ENCODE data around the gene RBFOX2.
A peak's percentile ranks its signal among the peaks of the same experiment; 100 is the strongest.
"Not testable (repeated sequence)": the region's sequence is repeated elsewhere in the genome, so short reads cannot be mapped to it uniquely, and the experiment has no call there.

Gene RBFOX2

GRCh38 chr22:35727436-35727835 lies 301.2 kb downstream of the RBFOX2 start:
- no peak for DNase-seq

DNA sequence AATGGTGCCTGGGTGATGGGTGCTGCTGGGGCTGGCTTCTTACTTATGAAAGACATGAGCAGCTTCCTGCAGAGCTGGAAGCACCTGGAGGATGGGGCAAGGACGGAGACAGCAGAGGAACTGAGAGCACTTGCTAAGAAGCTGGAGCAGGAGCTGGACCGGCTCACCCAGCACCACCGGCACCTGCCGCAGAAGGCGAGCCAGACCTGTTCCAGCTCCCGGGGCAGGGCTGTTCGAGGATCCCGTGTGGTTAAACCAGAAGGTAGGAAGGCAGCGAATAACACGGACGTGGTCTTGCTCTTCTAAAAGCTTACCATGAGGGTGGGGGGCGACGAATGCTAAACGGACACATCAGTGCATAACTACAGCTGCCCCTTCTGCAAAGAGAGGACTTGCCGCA lies 301.7 kb downstream of the RBFOX2 start:
- peak; percentile 25 for DNase-seq

GRCh38 chr22:35726398-35726797 lies 302.2 kb downstream of the RBFOX2 start:
- no peak for DNase-seq

DNA sequence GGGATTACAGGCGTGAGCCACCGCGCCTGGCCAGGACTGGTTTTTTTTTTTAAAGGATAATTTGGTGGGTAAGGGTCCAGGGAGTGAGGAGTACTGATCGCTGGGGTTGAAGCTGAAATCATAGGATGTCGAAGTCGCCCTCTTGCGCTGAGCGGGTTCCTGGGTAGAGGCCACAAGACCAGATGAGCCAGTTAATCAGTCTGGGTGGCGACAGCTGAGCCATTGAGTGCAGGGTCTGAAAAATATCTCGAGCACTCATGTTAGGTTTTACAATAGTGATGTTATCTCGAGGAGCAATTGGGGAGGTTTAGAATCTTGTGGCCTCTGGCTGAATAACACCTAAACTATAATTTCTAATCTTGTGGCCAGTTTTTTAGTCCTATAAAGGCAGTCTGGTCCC lies 303.1 kb downstream of the RBFOX2 start:
- DNase-seq: no peak

DNA sequence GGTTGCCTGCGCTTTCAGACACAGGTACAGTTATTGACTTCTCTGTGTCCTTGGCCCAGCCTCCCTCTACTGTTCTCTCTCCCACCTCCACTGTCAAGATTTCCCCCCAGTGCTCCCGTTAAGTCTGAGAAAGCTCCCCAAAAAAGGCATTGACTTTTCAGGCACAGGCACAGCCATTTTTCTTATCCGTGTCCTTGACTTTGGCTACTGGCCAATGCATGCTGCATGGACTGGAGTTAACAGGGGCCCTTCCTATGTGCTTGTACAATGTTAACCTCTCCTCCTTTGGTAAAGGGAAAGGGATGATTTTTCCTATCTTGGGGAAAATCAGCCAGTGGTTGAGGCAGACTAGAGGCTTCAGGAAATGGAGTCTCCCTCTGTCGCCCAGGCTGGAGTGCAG lies 306.7 kb downstream of the RBFOX2 start:
- DNase-seq: no peak

DNA sequence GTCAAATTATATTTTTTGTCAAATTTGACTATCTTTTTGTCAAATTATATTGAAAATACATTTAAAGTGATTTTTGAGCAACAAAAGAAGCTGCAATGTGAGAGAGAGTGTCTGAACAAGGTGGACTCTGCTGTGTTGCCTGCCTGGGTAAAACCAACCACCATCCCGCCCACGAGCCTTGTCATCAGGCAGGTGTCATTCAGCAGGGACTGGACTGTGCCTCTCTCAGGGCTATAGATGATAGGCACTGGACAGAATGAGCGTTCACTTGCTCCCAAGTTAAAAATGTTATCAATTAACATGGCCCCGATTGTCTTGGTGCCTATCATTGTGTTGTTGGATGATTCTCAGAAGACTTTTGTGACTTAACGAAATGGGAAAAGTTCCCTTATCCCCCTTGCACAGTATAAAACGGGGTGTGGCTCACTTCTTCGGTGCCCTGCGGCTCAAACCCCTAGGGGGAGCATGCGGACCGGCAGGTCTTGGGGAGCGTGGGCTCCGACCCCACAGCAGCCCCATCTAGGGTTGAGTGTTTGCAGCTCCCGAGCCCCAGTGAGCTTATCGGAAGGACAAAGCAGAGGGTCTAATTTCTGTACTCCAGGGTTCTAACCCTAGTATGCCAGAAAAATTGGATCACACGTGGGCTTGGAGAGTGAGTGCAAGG lies 309.3 kb downstream of the RBFOX2 start:
- no peak for DNase-seq

GRCh38 chr22:35717572-35717971 lies 311.1 kb downstream of the RBFOX2 start, which contains the start of gene APOL5:
APOL5 (plus strand) TSS chr22:35717872; CDS start chr22:35717872, 0 bp downstream.
- no peak for DNase-seq

DNA sequence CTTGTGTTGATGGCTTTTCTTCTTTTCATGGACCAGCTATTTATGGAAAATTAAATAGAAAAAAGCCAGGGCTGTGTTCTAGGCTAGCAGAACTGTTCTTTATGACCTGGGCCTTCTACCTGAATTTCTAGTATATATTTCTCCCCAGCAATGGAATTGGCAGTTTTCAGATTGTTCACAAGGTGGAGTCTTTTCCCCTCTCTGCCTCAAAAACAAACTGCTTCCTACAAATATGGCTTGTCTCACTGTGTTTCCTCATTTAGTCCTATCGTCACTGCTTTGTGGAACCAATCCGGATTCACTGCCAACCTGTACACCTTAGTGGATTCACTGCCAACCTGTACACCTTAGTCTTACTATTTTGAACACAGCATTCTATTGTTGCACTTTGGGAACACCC lies 316.0 kb downstream of the RBFOX2 start:
- DNase-seq: no peak

DNA sequence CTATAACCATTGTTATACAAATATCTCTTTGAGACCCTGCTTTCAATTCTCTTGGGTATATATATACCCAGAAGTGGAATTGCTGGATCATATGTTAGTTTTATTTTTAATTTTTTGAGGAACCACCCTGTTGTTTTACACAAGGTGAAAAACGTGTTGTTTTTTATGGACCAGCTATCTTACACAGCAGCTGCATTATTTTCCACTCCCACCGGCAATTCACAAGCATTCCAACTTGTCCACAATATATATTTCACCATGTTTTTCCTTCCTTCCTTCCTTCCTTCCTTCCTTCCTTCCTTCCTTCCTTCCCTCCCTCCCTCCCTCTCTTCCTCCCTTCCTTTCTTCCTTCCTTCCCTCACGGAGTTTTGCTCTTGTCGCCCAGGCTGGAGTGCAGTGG lies 317.3 kb downstream of the RBFOX2 start:
- no peak for DNase-seq

GRCh38 chr22:35708917-35709316 lies 319.7 kb downstream of the RBFOX2 start:
- no peak for DNase-seq

DNA sequence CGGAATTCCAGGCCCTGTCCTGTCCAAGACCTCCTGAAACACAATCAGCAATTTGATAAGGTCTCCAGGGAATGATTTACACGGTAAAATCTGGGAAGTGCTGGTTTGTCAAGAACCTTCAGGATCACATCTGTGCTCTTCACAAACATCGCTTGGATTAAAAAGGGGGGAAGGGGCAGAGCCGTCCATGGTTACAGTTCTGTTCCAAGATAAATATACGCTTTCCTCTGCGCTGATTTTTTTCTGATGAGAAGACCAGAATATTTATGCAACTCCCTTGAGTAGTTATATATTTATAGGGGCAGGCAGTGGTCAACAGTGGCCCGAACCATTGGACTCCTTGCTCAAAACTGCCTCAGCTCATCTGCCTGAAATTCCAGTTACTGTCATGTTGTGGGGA lies 320.2 kb downstream of the RBFOX2 start:
- DNase-seq: no peak

- DNase-seq: no peak
Observed at GRCh38 chr22:35705141-35705540, 323.5 kb downstream of the RBFOX2 start.

GRCh38 chr22:35703861-35704584 lies 324.6 kb downstream of the RBFOX2 start:
- no peak for DNase-seq

GRCh38 chr22:35699852-35700251 lies 328.8 kb downstream of the RBFOX2 start:
- DNase-seq: not testable (repeated sequence)

DNA sequence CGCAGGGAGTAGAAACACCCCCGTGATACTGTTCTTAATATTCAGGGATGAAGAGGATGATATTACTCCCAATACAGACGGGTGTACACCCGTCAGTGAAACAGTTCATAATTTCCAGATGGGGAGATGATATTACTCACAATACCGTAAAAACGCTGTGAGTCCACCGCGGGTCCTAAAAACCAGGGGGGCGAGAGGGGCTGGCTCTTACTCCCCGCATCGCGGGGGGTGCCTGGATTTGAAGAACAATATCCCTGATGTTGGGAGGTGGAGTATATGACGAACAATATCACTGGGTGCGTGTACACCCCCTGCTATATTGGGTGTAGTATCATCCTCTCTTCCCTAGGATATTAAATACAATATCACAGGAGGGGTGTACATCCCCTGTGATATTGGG lies 331.5 kb downstream of the RBFOX2 start:
- DNase-seq: no peak

- DNase-seq: no peak
Observed at GRCh38 chr22:35695202-35695601, 333.4 kb downstream of the RBFOX2 start.

- DNase-seq: no peak
Observed at GRCh38 chr22:35690001-35690400, 338.6 kb downstream of the RBFOX2 start.

DNA sequence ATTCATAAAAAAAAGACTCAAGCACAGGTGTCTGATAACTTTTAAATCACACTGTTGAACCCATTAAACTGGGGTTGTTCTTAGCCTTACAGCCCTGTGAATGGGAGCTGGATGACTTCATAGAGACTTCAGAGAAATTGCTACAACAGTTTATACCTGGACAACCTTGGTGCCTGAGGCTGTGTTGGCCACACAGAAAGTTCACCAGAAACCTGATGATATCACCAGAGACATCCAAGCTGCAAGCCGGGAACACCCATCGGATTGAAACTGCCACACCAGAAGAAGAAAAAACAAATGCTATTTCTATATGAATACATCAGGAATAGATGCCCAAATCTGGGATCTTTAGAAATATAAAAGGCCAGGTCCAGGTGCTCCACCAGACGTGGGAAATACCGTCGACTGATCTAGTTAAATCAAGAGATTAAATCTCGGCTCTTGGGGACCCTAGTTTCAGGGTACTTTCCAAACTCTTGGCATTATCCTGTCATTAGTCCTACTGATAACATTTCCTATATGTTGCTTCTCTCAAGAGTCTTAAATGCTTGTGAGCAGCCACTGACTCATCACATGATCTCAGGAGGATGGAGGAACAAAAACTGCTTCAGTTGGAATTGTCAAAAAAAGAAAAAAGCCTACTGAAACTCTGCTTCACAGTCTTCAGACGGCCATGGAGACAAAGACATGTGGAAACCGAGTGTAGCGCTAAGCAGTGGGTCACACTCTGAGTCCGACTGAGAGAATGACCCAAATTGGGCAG lies 339.5 kb downstream of the RBFOX2 start:
- no peak for DNase-seq
